DND-41 (cell line): ENCODE measurements around the gene SLC15A4.
"Not testable (repeated sequence)": the region's sequence is repeated elsewhere in the genome, so short reads cannot be mapped to it uniquely, and the experiment has no call there.

Source experiments
- ATAC-seq: fragments of 200-7000 bp; cut with Tn5 transposase; 3 replicates; pipeline ENCODE4 v1.9.1; 2021; ENCODE audit warnings: low read depth; ENCODE audit not compliant: insufficient read depth
- DNase-seq: peaks from one replicate; pipeline ENCODE4 v3.0.0-alpha.2; 2020
- H2AFZ ChIP-seq: 2 replicates; pipeline ENCODE4 v1.6.0; 2012; ENCODE audit warnings: low read depth, low read length
- H3K27ac ChIP-seq: 2 replicates; pipeline ENCODE4 v1.5.1; 2012; ENCODE audit warnings: low read length, inconsistent platforms
- H3K27me3 ChIP-seq: fragments of 200-600 bp; sonication (generic); 2 replicates; pipeline ENCODE4 v1.6.0; 2012; ENCODE audit warnings: low read length, mild to moderate bottlenecking, inconsistent platforms; ENCODE audit not compliant: insufficient read depth, poor library complexity
- H3K36me3 ChIP-seq: 2 replicates; pipeline ENCODE4 v1.5.1; 2012; ENCODE audit warnings: low read length, inconsistent platforms; ENCODE audit not compliant: insufficient read depth
- H3K4me1 ChIP-seq: 2 replicates; pipeline ENCODE4 v1.5.1; 2012; ENCODE audit warnings: mild to moderate bottlenecking, low read length; ENCODE audit not compliant: insufficient read depth
- H3K4me2 ChIP-seq: 2 replicates; pipeline ENCODE4 v1.6.0; 2012; ENCODE audit warnings: mild to moderate bottlenecking, moderate library complexity, low read length, inconsistent platforms; ENCODE audit not compliant: insufficient read depth
- H3K4me3 ChIP-seq, 2 experiments: fragments of 200-600 bp in 1 of 2; shearing (Covaris generic) in 1 of 2; 2 replicates each; pipeline ENCODE4 v1.5.1; 2012 to 2016; ENCODE audit warnings: inconsistent platforms in 2 of 2, low read length in 2 of 2, mild to moderate bottlenecking in 2 of 2, low read depth in 1 of 2, moderate library complexity in 1 of 2
- H3K79me2 ChIP-seq: 2 replicates; pipeline ENCODE4 v1.6.0; 2012; ENCODE audit warnings: low read length, inconsistent platforms; ENCODE audit not compliant: insufficient read depth
- H3K9ac ChIP-seq: 2 replicates; pipeline ENCODE4 v1.6.0; 2012; ENCODE audit warnings: low read depth, mild to moderate bottlenecking, inconsistent platforms, low read length, moderate library complexity
- H3K9me3 ChIP-seq: 2 replicates; pipeline ENCODE4 v1.5.1; 2012; ENCODE audit warnings: low read length, moderate library complexity, mild to moderate bottlenecking, inconsistent platforms; ENCODE audit not compliant: insufficient read depth, severe bottlenecking
- H4K20me1 ChIP-seq: 2 replicates; pipeline ENCODE4 v1.6.0; 2012; ENCODE audit warnings: low read length; ENCODE audit not compliant: insufficient read depth
- CTCF ChIP-seq: IDR thresholded peaks from 2 replicates; pipeline ENCODE4 v1.5.1; 2012; ENCODE audit warnings: borderline replicate concordance, low read length, moderate library complexity, mild to moderate bottlenecking; ENCODE audit not compliant: poor library complexity, severe bottlenecking; ENCODE audit errors: extremely low read depth
- EZH2 ChIP-seq: IDR thresholded peaks from 3 replicates; pipeline ENCODE4 v1.6.1; 2012; ENCODE audit warnings: borderline replicate concordance, low read depth, mild to moderate bottlenecking, moderate library complexity, low read length, inconsistent platforms; ENCODE audit not compliant: severe bottlenecking

SLC15A4 gene

GRCh38 chr12:128852026-128852698, 28.4 kb upstream of the SLC15A4 start:
- Histone ChIP-seq H3K27me3 (no peaks in the 10 kb centered on the region), H3K9me3 (no peaks in the 10 kb centered on the region), H3K4me3 (no peak overlapping the region), H3K36me3 (no peaks in the 10 kb centered on the region), H2AFZ (no peak overlapping the region), H3K4me2 (no peak overlapping the region), H4K20me1 (no peaks in the 10 kb centered on the region), H3K4me1 (no peaks in the 10 kb centered on the region), H3K9ac (no peak overlapping the region), H3K27ac (no peak overlapping the region), H3K79me2 (no peaks in the 10 kb centered on the region)
- DNase-seq (no peak), ATAC-seq (no peak)
- TF ChIP-seq CTCF, result no peak
- no peak for TF ChIP-seq EZH2

GRCh38 chr12:128851429-128851828, 27.7 kb upstream of the SLC15A4 start:
- not testable (repeated sequence) for H3K9ac ChIP-seq, H3K36me3 ChIP-seq, ATAC-seq, H3K27ac ChIP-seq, H4K20me1 ChIP-seq, H2AFZ ChIP-seq, H3K9me3 ChIP-seq, H3K4me2 ChIP-seq, H3K79me2 ChIP-seq, H3K27me3 ChIP-seq, DNase-seq, H3K4me1 ChIP-seq, H3K4me3 ChIP-seq

- Histone ChIP-seq H3K9ac (no peak overlapping the region), H3K36me3 (no peaks in the 10 kb centered on the region), H4K20me1 (no peaks in the 10 kb centered on the region), H3K4me3 (no peak overlapping the region), H3K27me3 (no peaks in the 10 kb centered on the region), H2AFZ (no peak overlapping the region), H3K4me1 (no peaks in the 10 kb centered on the region), H3K79me2 (no peaks in the 10 kb centered on the region), H3K9me3 (no peaks in the 10 kb centered on the region), H3K27ac (no peak overlapping the region), H3K4me2 (no peak overlapping the region)
- no peak for ATAC-seq
- no peak for DNase-seq
- TF ChIP-seq CTCF (no peak), EZH2 (no peak)
These were observed 26.6 kb upstream of the SLC15A4 start for GRCh38 chr12:128850400-128850799.

GRCh38 chr12:128849806-128850205, 26.0 kb upstream of the SLC15A4 start:
- not testable (repeated sequence) for H2AFZ ChIP-seq, H3K9ac ChIP-seq, H3K9me3 ChIP-seq, H3K79me2 ChIP-seq, DNase-seq, H3K27ac ChIP-seq, H3K4me1 ChIP-seq, H3K4me3 ChIP-seq, H3K4me2 ChIP-seq, H3K36me3 ChIP-seq, ATAC-seq, H3K27me3 ChIP-seq, H4K20me1 ChIP-seq
